ENCODE data around the gene MEAF6. TPM values are rescaled to one million over a fixed set of nuclear protein-coding genes. Genes with fewer than 3 reads are reported as not detected.
A peak's percentile ranks its signal among the peaks of the same experiment; 100 is the strongest.

MEAF6 gene
- total and polyA plus RNA-seq, 2 experiments from 2014 or later, result 60.1 to 64.5 TPM

- H2AFZ ChIP-seq, result peak overlapping the region; percentile 84
- no peaks in the 10 kb centered on the region for H3K36me3 Mint-ChIP-seq (ENCODE audit: low read depth)
- no peak overlapping the region for H3K4me3 Mint-ChIP-seq
- DNase-seq (ENCODE audit: low spot score) (no peak), ATAC-seq (no peak)
- no peaks in the 10 kb centered on the region for H4K20me1 ChIP-seq (replicated peaks; ENCODE audit: insufficient read depth)
- H3K4me3 ChIP-seq, result no peak overlapping the region
- H3K4me1 Mint-ChIP-seq, result peaks cover 28% of the 10 kb centered on the region
- H3F3A ChIP-seq (replicated peaks; ENCODE audit: low read depth), result no peaks in the 10 kb centered on the region
- H3K4me2 ChIP-seq, result no peak overlapping the region
- no peaks in the 10 kb centered on the region for H3K36me3 ChIP-seq (ENCODE audit: insufficient read depth)
- H3K27ac Mint-ChIP-seq, result no peak overlapping the region
- peaks cover 16% of the 10 kb centered on the region for H3K4me1 ChIP-seq (ENCODE audit: insufficient read depth)
- peaks cover 9% of the 10 kb centered on the region for H3K27me3 Mint-ChIP-seq (ENCODE audit: insufficient read depth, low read depth, poor library complexity)
- peak overlapping the region; percentile 57; the same call in 1 of the 2 replicates for H3K27ac ChIP-seq (ENCODE audit: low read depth)
- no peaks in the 10 kb centered on the region for H3K79me2 ChIP-seq (replicated peaks; ENCODE audit: insufficient read depth)
- no peaks in the 10 kb centered on the region for H3K27me3 ChIP-seq (ENCODE audit: insufficient read depth)
- H3K9me2 ChIP-seq (ENCODE audit: insufficient read depth), result no peaks in the 10 kb centered on the region
- no peak for TF ChIP-seq REST (IDR thresholded peaks at IDR 0.05; ENCODE audit: unreplicated experiment)
- TF ChIP-seq NANOG (IDR thresholded peaks at IDR 0.05; ENCODE audit: borderline replicate concordance), result no peak
- TF ChIP-seq EZH2 (IDR thresholded peaks at IDR 0.05; ENCODE audit: low read depth, unreplicated experiment), result no peak
- TF ChIP-seq JUNB (IDR thresholded peaks at IDR 0.05; ENCODE audit: unreplicated experiment), result no peak
- TF ChIP-seq ZNF331 (CRISPR knock-in tag; IDR thresholded peaks at IDR 0.05; ENCODE audit: low read depth), result no peak
- no peak for TF ChIP-seq ZNF462 (CRISPR knock-in tag; IDR thresholded peaks at IDR 0.05)
- no peak for TF ChIP-seq EZH2phosphoT487 (IDR thresholded peaks at IDR 0.05; ENCODE audit: unreplicated experiment)
- no peak for TF ChIP-seq ZNF114 (CRISPR knock-in tag; IDR thresholded peaks at IDR 0.05)
- no peak for TF ChIP-seq POLR2AphosphoS5 (IDR thresholded peaks at IDR 0.05; ENCODE audit: low read depth)
- TF ChIP-seq CTCF (conservative IDR thresholded peaks at IDR 0.05; ENCODE audit: low read depth in 2 of 2), result no peak
- TF ChIP-seq ETS1 (IDR thresholded peaks at IDR 0.05), result no peak
- TF ChIP-seq CREB1 (CRISPR knock-in tag; IDR thresholded peaks at IDR 0.05; ENCODE audit: low read depth), result no peak
- TF ChIP-seq STAT1 (IDR thresholded peaks at IDR 0.05; ENCODE audit: unreplicated experiment), result no peak
- no peaks in the 10 kb centered on the region for H3K9me3 Mint-ChIP-seq
Observed at GRCh38 chr1:37455516-37455915, 59.0 kb downstream of the MEAF6 start.
